ENCODE data around the gene DNASE2.
"Not testable (repeated sequence)": the region's sequence is repeated elsewhere in the genome, so short reads cannot be mapped to it uniquely, and the experiment has no call there.

DNASE2 gene

GRCh38 chr19:12899891-12900518, 18.8 kb upstream of the DNASE2 start:
- Histone ChIP-seq H3K4me3 (ENCODE audit: low read depth in 1 of 2, low read length in 1 of 2) (no peak overlapping the region), H3K36me3 (peaks cover 47% of the 10 kb centered on the region), H3K27me3 (no peaks in the 10 kb centered on the region), H3K27ac (no peak overlapping the region), H3K9me3 (no peaks in the 10 kb centered on the region), H3K4me1 (ENCODE audit: control insufficient read depth in 1 of 2, insufficient read depth in 1 of 2, low read depth in 1 of 2, low read length in 1 of 2) (no peaks in the 10 kb centered on the region)
- TF ChIP-seq CTCF (IDR thresholded peaks at IDR 0.05), result no peak

- H3K4me1 ChIP-seq (ENCODE audit: control insufficient read depth in 1 of 2, insufficient read depth in 1 of 2, low read depth in 1 of 2, low read length in 1 of 2), result peaks cover 6% of the 10 kb centered on the region in 2 experiments
- no peak overlapping the region for H3K4me3 ChIP-seq (ENCODE audit: low read depth in 1 of 2, low read length in 1 of 2)
- H3K36me3 ChIP-seq, result peaks cover 60% of the 10 kb centered on the region
- no peak for TF ChIP-seq CTCF (IDR thresholded peaks at IDR 0.05)
- H3K9me3 ChIP-seq, result no peaks in the 10 kb centered on the region
- H3K27ac ChIP-seq, result no peak overlapping the region
- no peaks in the 10 kb centered on the region for H3K27me3 ChIP-seq
Measured at GRCh38 chr19:12896460-12896859, 15.2 kb upstream of the DNASE2 start.

GRCh38 chr19:12893582-12893981, 12.3 kb upstream of the DNASE2 start:
- no peaks in the 10 kb centered on the region for H3K27me3 ChIP-seq
- no peak for TF ChIP-seq CTCF (IDR thresholded peaks at IDR 0.05)
- H3K9me3 ChIP-seq, result no peaks in the 10 kb centered on the region
- H3K4me3 ChIP-seq (ENCODE audit: low read depth in 1 of 2, low read length in 1 of 2), result no peak overlapping the region
- H3K36me3 ChIP-seq, result peaks cover 39% of the 10 kb centered on the region
- H3K4me1 ChIP-seq (ENCODE audit: control insufficient read depth in 1 of 2, insufficient read depth in 1 of 2, low read depth in 1 of 2, low read length in 1 of 2), result peaks cover 10 to 17% of the 10 kb centered on the region in 2 experiments
- H3K27ac ChIP-seq, result no peak overlapping the region

GRCh38 chr19:12891553-12892021, 10.3 kb upstream of the DNASE2 start:
- TF ChIP-seq CTCF (IDR thresholded peaks at IDR 0.05), result no peak
- H3K27ac ChIP-seq, result peak overlapping the region; percentile 74
- peak overlapping the region; percentile 79 to 82 for H3K4me3 ChIP-seq (ENCODE audit: low read depth in 1 of 2, low read length in 1 of 2)
- no peaks in the 10 kb centered on the region for H3K9me3 ChIP-seq
- H3K36me3 ChIP-seq, result peaks cover 20% of the 10 kb centered on the region
- peaks cover 10 to 17% of the 10 kb centered on the region in 2 experiments for H3K4me1 ChIP-seq (ENCODE audit: control insufficient read depth in 1 of 2, insufficient read depth in 1 of 2, low read depth in 1 of 2, low read length in 1 of 2)
- H3K27me3 ChIP-seq, result no peaks in the 10 kb centered on the region

- Histone ChIP-seq H3K27me3 (peaks cover 4% of the 10 kb centered on the region), H3K36me3 (peaks cover 14% of the 10 kb centered on the region), H3K9me3 (no peaks in the 10 kb centered on the region), H3K4me1 (ENCODE audit: control insufficient read depth in 1 of 2, insufficient read depth in 1 of 2, low read depth in 1 of 2, low read length in 1 of 2) (peaks cover 13 to 20% of the 10 kb centered on the region in 2 experiments), H3K4me3 (ENCODE audit: low read depth in 1 of 2, low read length in 1 of 2) (peak within 1 kb of the TSS; percentile 79 to 82), H3K27ac (peak within 1 kb of the TSS; percentile 74)
- peak; percentile 28 for TF ChIP-seq CTCF (IDR thresholded peaks at IDR 0.05)
Measured at GRCh38 chr19:12890787-12891552, 9.7 kb upstream of the DNASE2 start, which contains the start of gene GCDH. Gene GCDH, plus strand, starts transcription at chr19:12891160. Its CDS starts 145 bp downstream, at chr19:12891305.

- Histone ChIP-seq H3K36me3 (peaks cover 13% of the 10 kb centered on the region), H3K4me1 (ENCODE audit: control insufficient read depth in 1 of 2, insufficient read depth in 1 of 2, low read depth in 1 of 2, low read length in 1 of 2) (peaks cover 20 to 26% of the 10 kb centered on the region in 2 experiments), H3K4me3 (ENCODE audit: low read depth in 1 of 2, low read length in 1 of 2) (peak overlapping the region; percentile 79 to 82), H3K27ac (peak overlapping the region; percentile 74)
- not testable (repeated sequence) for H3K9me3 ChIP-seq, H3K27me3 ChIP-seq
Measured at GRCh38 chr19:12890299-12890786, 9.1 kb upstream of the DNASE2 start.

Measured in neutrophil (primary cell).